Fibroblast of mammary gland (primary cell): Measurements from ENCODE around the gene CAPN5.

Source experiments
- DNase-seq: peaks from one replicate; pipeline ENCODE4 v3.0.0-alpha.2; 2010; ENCODE audit warnings: low read depth
- H3K4me3 ChIP-seq: 2 replicates; pipeline ENCODE4 v1.5.1; 2011; ENCODE audit warnings: low read depth, mild to moderate bottlenecking, low read length, moderate library complexity; ENCODE audit not compliant: control insufficient read depth
- TF ChIP-seq, protein P1 (sequence below): conservative IDR thresholded peaks from 2 replicates; pipeline ENCODE4 v1.5.1; 2011; ENCODE audit warnings: low read depth, low read length, inconsistent platforms; ENCODE audit not compliant: control insufficient read depth, insufficient read depth

CAPN5 gene

DNA sequence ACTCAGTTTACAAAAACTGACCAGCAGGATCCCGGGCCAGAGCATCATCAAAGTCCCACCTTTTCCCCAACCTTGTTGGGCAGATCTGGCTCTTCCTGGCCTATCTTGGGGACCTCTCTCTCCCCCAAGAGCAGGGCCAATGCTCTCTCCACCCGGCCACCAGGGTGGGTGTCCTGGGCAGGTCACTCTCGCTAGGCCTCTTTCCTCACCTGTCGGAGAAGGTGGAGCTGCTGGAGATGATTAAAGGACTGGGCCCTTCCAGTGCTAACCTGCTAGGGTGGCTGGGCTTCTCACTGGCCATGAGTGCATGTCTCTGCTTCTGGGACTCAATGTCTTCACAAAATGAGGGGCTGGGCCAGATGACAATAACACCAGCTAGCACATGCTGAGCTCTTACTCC lies 2.9 kb upstream of the CAPN5 start:
- TF ChIP-seq, protein P1, sequence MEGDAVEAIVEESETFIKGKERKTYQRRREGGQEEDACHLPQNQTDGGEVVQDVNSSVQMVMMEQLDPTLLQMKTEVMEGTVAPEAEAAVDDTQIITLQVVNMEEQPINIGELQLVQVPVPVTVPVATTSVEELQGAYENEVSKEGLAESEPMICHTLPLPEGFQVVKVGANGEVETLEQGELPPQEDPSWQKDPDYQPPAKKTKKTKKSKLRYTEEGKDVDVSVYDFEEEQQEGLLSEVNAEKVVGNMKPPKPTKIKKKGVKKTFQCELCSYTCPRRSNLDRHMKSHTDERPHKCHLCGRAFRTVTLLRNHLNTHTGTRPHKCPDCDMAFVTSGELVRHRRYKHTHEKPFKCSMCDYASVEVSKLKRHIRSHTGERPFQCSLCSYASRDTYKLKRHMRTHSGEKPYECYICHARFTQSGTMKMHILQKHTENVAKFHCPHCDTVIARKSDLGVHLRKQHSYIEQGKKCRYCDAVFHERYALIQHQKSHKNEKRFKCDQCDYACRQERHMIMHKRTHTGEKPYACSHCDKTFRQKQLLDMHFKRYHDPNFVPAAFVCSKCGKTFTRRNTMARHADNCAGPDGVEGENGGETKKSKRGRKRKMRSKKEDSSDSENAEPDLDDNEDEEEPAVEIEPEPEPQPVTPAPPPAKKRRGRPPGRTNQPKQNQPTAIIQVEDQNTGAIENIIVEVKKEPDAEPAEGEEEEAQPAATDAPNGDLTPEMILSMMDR = no peak
- H3K4me3 ChIP-seq = no peak overlapping the region
- no peak for DNase-seq

GRCh38 chr11:77064648-77065217 lies 2.0 kb upstream of the CAPN5 start:
- TF ChIP-seq, protein P1 = no peak
- no peak overlapping the region for H3K4me3 ChIP-seq
- no peak for DNase-seq

GRCh38 chr11:77065878-77066228 lies 918 bp upstream of the CAPN5 start:
- TF ChIP-seq, protein P1 = no peak
- peak; percentile 73 for DNase-seq

DNA sequence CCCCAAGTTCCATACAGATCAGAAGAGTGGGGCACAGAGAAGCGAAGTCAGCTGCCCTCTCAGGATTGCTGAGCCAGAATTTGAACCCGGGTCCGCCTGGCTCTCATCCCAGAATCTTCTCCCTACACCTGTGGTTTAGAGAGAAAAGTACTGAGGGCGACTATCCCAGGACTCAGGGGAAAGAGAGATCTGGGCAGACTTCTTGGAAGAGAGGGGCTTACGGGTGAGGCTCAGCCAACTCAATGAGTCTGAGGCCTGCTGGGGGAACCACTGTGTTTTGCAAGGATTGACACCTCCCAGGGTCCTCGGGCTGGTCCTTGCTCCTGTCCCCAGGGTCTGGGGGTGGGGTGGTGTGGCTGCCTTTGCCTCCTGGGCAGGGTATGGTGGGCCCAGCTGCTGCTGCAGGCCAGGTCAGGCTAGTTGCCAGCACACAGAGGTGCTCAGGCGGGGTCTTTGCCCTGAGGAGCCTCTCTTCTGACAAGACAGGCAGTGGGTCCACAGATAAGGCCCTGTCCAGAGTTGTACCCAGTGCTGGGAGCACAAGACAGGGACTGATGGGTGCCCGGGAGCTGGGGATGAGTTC lies 1.2 kb downstream of the CAPN5 start:
- H3K4me3 ChIP-seq = peak overlapping the region; percentile 72
- TF ChIP-seq, protein P1 = no peak
- DNase-seq = no peak

More at GRCh38 chr11:77065878-77066228, 918 bp upstream of the CAPN5 start:
- peak overlapping the region; percentile 53 for H3K4me3 ChIP-seq

- no peak overlapping the region for H3K4me3 ChIP-seq
- TF ChIP-seq, protein P1 = no peak
- no peak for DNase-seq
Measured at GRCh38 chr11:77068457-77069335, 1.9 kb downstream of the CAPN5 start.

DNA sequence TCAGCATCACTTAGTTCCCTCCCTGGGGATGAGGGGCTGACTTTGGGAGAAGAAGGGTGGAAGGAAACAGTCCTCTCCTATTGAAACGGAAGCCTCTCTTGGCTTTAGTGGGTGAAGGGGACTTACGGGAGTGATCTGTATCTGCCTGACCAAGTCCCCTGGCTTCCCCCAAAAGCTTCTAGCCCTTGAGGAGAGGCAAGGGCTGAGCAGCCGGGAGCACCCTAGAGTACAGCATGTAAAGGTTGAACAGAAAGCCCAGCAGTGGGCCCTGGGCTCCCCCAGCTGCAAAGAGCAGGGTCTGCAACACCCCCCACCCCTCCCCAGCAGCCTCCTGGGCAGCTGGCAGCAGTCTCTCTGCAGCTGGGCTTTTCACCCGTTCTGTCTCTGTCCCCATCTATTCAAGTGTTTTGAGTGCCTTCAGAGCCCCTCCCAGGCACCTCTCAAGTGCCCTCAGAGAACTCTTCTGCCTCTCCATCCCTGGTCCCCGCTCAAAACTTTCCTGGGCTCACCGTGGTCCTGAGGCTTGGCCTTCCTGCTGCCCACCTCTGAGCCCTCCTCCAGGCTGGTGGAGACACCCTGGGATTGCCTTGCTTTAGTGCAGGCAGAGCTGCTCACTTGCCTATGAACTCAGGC lies 2.7 kb downstream of the CAPN5 start:
- DNase-seq = no peak
- no peak overlapping the region for H3K4me3 ChIP-seq
- TF ChIP-seq, protein P1 = no peak
